IMR-90 (cell line): ENCODE data around the gene FBRS. TPM values are rescaled to one million over a fixed set of nuclear protein-coding genes. Genes with fewer than 3 reads are reported as not detected.

ENCODE experiments used
- ATAC-seq: fragments of 200-7000 bp; cut with Tn5 transposase; 2 replicates; pipeline ENCODE4 v1.9.1; 2020; ENCODE audit warnings: low read depth, mild to moderate bottlenecking, moderate library complexity
- BruUV-seq: library from RNA; stranded (reverse); fragments of 400-500 nt; replicated peaks from 2 replicates; lab custom pipeline; 2021; lab: Mats Ljungman, UMichigan
- CTCF ChIA-PET: fragments of 300-600 bp; formaldehyde crosslinking; extraction: SDS; loops from one replicate; lab custom pipeline; 2021; ENCODE audit warnings: antibody characterized with exemption; lab: Yijun Ruan, JAX
- POLR2A ChIA-PET: fragments of 300-600 bp; sonication (Branson Sonifier 250); formaldehyde crosslinking; loops from one replicate; lab custom pipeline; 2022; ENCODE audit warnings: antibody characterized with exemption; ENCODE audit not compliant: unreplicated experiment; lab: Charles Lee
- DNase-seq: peaks from one replicate; pipeline ENCODE4 v3.0.0; 2013
- H2AFZ ChIP-seq: replicated peaks from 2 replicates; pipeline ENCODE3; 2013; ENCODE audit warnings: low read length, mild to moderate bottlenecking; ENCODE audit not compliant: poor library complexity
- H2AK5ac ChIP-seq: 2 replicates; pipeline ENCODE4 v1.6.1; 2013; ENCODE audit warnings: low read depth, low read length, inconsistent platforms
- H2AK9ac ChIP-seq: replicated peaks from 2 replicates; pipeline ENCODE3; 2013; ENCODE audit warnings: mild to moderate bottlenecking, low read depth, low read length, moderate library complexity; ENCODE audit not compliant: poor library complexity
- H2BK120ac ChIP-seq: 2 replicates; pipeline ENCODE4 v1.6.1; 2013; ENCODE audit warnings: low read depth, low read length, inconsistent platforms
- H2BK15ac ChIP-seq: 3 replicates; pipeline ENCODE4 v1.6.1; 2013; ENCODE audit warnings: low read depth, low read length, inconsistent platforms
- H2BK20ac ChIP-seq: 2 replicates; pipeline ENCODE4 v1.6.1; 2013; ENCODE audit warnings: low read depth, mild to moderate bottlenecking, inconsistent platforms, low read length, moderate library complexity
- H2BK5ac ChIP-seq: 2 replicates; pipeline ENCODE4 v1.6.1; 2013; ENCODE audit warnings: mild to moderate bottlenecking, low read depth, low read length, inconsistent platforms; ENCODE audit not compliant: poor library complexity, severe bottlenecking
- H3K14ac ChIP-seq: replicated peaks from 2 replicates; pipeline ENCODE4 v1.6.1; 2013; ENCODE audit warnings: low read depth, low read length, inconsistent platforms
- H3K18ac ChIP-seq: 2 replicates; pipeline ENCODE4 v1.6.1; 2013; ENCODE audit warnings: low read depth, low read length, control low read depth
- H3K23ac ChIP-seq: 2 replicates; pipeline ENCODE4 v1.6.1; 2013; ENCODE audit warnings: low read depth, low read length, inconsistent platforms
- H3K27ac ChIP-seq: 2 replicates; pipeline ENCODE4 v1.5.1; 2013; ENCODE audit warnings: mild to moderate bottlenecking, control low read depth, low read length; ENCODE audit not compliant: insufficient read depth
- H3K27me3 ChIP-seq: 2 replicates; pipeline ENCODE4 v1.6.1; 2013; ENCODE audit warnings: low read length; ENCODE audit not compliant: control insufficient read depth, insufficient read depth
- H3K36me3 ChIP-seq: 2 replicates; pipeline ENCODE4 v1.6.1; 2013; ENCODE audit warnings: low read length, mixed read lengths; ENCODE audit not compliant: control insufficient read depth, insufficient read depth
- H3K4ac ChIP-seq: 2 replicates; pipeline ENCODE4 v1.6.1; 2013; ENCODE audit warnings: low read depth, low read length, inconsistent platforms
- H3K4me1 ChIP-seq: 2 replicates; pipeline ENCODE4 v1.6.1; 2013; ENCODE audit warnings: low read length, mixed read lengths; ENCODE audit not compliant: control insufficient read depth, insufficient read depth
- H3K4me2 ChIP-seq: 2 replicates; pipeline ENCODE4 v1.6.1; 2013; ENCODE audit warnings: low read depth, mild to moderate bottlenecking, control low read depth, low read length, moderate library complexity
- H3K4me3 ChIP-seq: 2 replicates; pipeline ENCODE4 v1.5.1; 2013; ENCODE audit warnings: low read depth, mild to moderate bottlenecking, control low read depth, low read length, moderate library complexity; ENCODE audit not compliant: insufficient read depth
- H3K56ac ChIP-seq: 2 replicates; pipeline ENCODE4 v1.6.1; 2013; ENCODE audit warnings: low read length, inconsistent platforms; ENCODE audit not compliant: insufficient read depth; ENCODE audit errors: extremely low read depth
- H3K79me1 ChIP-seq, 2 experiments: 2 replicates each; pipeline ENCODE4 v1.6.1; 2013; ENCODE audit warnings: low read length in 2 of 2, inconsistent platforms in 1 of 2, low read depth in 1 of 2
- H3K9ac ChIP-seq: 2 replicates; pipeline ENCODE4 v1.6.1; 2013; ENCODE audit warnings: low read depth, low read length, control low read depth
- H3K9me1 ChIP-seq: 2 replicates; pipeline ENCODE4 v1.6.1; 2013; ENCODE audit warnings: low read length, inconsistent platforms; ENCODE audit not compliant: insufficient read depth
- H3K9me3 ChIP-seq: 2 replicates; pipeline ENCODE4 v1.6.1; 2013; ENCODE audit warnings: low read length; ENCODE audit not compliant: control insufficient read depth, insufficient read depth
- H4K20me1 ChIP-seq: 2 replicates; pipeline ENCODE4 v1.6.1; 2013; ENCODE audit warnings: low read length, inconsistent platforms; ENCODE audit not compliant: insufficient read depth
- H4K5ac ChIP-seq: 2 replicates; pipeline ENCODE4 v1.6.1; 2013; ENCODE audit warnings: mild to moderate bottlenecking, low read depth, low read length, control low read depth
- H4K8ac ChIP-seq, 2 experiments: 2 replicates each; pipeline ENCODE4 v1.6.1; 2013; ENCODE audit warnings: low read depth in 2 of 2, low read length in 2 of 2, control low read depth in 1 of 2, inconsistent platforms in 1 of 2
- H4K91ac ChIP-seq: 2 replicates; pipeline ENCODE4 v1.6.1; 2013; ENCODE audit warnings: low read depth, low read length, inconsistent platforms; ENCODE audit not compliant: insufficient read depth
- BHLHE40 ChIP-seq: fragments of 150-350 bp; IDR thresholded peaks from 2 replicates; pipeline ENCODE4 v1.6.1; 2016; ENCODE audit warnings: mild to moderate bottlenecking, low read depth, low read length
- FOS ChIP-seq: fragments of 150-350 bp; IDR thresholded peaks from 2 replicates; pipeline ENCODE4 v1.6.1; 2016; ENCODE audit warnings: low read depth, low read length
- MAFK ChIP-seq: IDR thresholded peaks from 2 replicates; pipeline ENCODE4 v1.6.1; 2012; ENCODE audit warnings: low read depth, low read length, improper control_type of control experiment
- MAZ ChIP-seq: IDR thresholded peaks from 2 replicates; pipeline ENCODE4 v1.6.1; 2012; ENCODE audit warnings: low read depth, mild to moderate bottlenecking, low read length, improper control_type of control experiment, moderate library complexity, borderline replicate concordance
- MXI1 ChIP-seq: IDR thresholded peaks from 2 replicates; pipeline ENCODE4 v1.6.1; 2012; ENCODE audit warnings: low read depth, mild to moderate bottlenecking, low read length, moderate library complexity, borderline replicate concordance
- NFE2L2 ChIP-seq: fragments of 150-350 bp; IDR thresholded peaks from 2 replicates; pipeline ENCODE4 v1.6.1; 2016; ENCODE audit warnings: low read depth, mild to moderate bottlenecking, low read length
- RAD21 ChIP-seq: IDR thresholded peaks from 2 replicates; pipeline ENCODE4 v1.6.1; 2012; ENCODE audit warnings: low read length, improper control_type of control experiment
- RCOR1 ChIP-seq: IDR thresholded peaks from 2 replicates; pipeline ENCODE4 v1.6.1; 2012; ENCODE audit warnings: mild to moderate bottlenecking, low read length, improper control_type of control experiment; ENCODE audit not compliant: insufficient replicate concordance
- SMC3 ChIP-seq: fragments of 150-350 bp; IDR thresholded peaks from 2 replicates; pipeline ENCODE4 v1.6.1; 2016; ENCODE audit warnings: low read depth, mild to moderate bottlenecking, antibody characterized with exemption, low read length, moderate library complexity
- WGBS, 2 experiments: methylation state at CpG; one replicate each; pipeline versions ENCODE4 v1.1.5 to v1.1.7; 2013; ENCODE audit warnings: missing lambda C conversion rate in 2 of 2; ENCODE audit not compliant: insufficient read length in 1 of 2; ENCODE audit errors: extremely low coverage in 2 of 2; 5-methylcytosine and 5-hydroxymethylcytosine counted together
- dilution Hi-C: fragments of 300-500 bp; cut with HindIII; formaldehyde crosslinking; loops from one replicate; pipeline ENCODE4 v1.14.3; 2018; ENCODE audit warnings: low sequenced_read_pairs; ENCODE audit not compliant: unreplicated experiment
- in situ Hi-C: fragments of 300-500 bp; cut with MboI; formaldehyde crosslinking; loops from 3 replicates; pipeline ENCODE4 v1.14.3; 2019; ENCODE audit warnings: low sequenced_read_pairs, inconsistent platforms, mixed read lengths
- intact Hi-C: fragments of 100-400 bp; cut with micrococcal nuclease; formaldehyde crosslinking; loops from 2 replicates; pipeline ENCODE4 v1.10.0; 2022
- polyA plus RNA-seq, 3 experiments: library from polyadenylated mRNA; depleted of rRNA; stranded (reverse); fragments of >200 nt; gene quantifications; 2 replicates each; pipeline ENCODE4 v1.2.3, GENCODE V29; 2012; ENCODE audit warnings: low replicate concordance in 1 of 3
- total RNA-seq: library from RNA; depleted of rRNA; stranded (reverse); fragments of >200 nt; gene quantifications from 2 replicates; pipeline ENCODE4 v1.2.3, GENCODE V29; 2012
- TF ChIP-seq, protein P1 (sequence below): conservative IDR thresholded peaks from 2 replicates; pipeline ENCODE4 v1.5.1; 2012; ENCODE audit warnings: mild to moderate bottlenecking, low read depth, low read length, improper control_type of control experiment
- TF ChIP-seq, protein P2 (sequence below): fragments of 150-350 bp; IDR thresholded peaks from 2 replicates; pipeline ENCODE4 v1.6.1; 2016; ENCODE audit warnings: low read depth, mild to moderate bottlenecking, low read length, moderate library complexity, borderline replicate concordance

The FBRS gene
- total and polyA plus RNA-seq, 2 of the 4 experiments (the other 2 are of a cell fraction), result 2.0 to 22.4 TPM

DNA sequence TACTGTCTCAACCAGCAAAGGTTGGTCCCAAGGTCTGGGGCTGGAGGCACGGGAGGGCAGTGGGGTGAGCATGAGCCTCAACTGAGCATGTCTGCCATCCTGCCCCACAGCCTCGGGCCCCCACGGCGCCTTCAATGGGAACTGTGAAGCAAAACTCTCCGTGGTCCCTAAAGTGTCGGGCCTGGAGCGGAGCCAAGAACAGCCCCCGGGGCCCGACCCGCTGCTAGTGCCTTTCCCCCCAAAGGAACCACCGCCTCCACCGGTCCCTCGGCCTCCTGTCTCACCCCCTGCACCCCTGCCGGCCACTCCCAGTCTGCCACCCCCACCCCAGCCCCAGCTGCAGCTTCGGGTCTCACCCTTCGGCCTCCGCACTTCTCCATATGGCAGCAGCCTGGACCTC, 4.2 kb downstream of the FBRS start:
- H3K36me3 ChIP-seq, result peaks cover 61% of the 10 kb centered on the region
- in situ Hi-C loops (no loop called here), dilution Hi-C loops (no loop called here), intact Hi-C loops (no loop called here)
- ChIA-PET CTCF (no interaction called here), POLR2A (no interaction called here)
- H2BK5ac ChIP-seq, result no peak overlapping the region
- no peak overlapping the region for H2AK9ac ChIP-seq
- TF ChIP-seq BHLHE40, result no peak
- no peak for TF ChIP-seq SMC3
- no peak for TF ChIP-seq MAZ
- TF ChIP-seq, protein P1, sequence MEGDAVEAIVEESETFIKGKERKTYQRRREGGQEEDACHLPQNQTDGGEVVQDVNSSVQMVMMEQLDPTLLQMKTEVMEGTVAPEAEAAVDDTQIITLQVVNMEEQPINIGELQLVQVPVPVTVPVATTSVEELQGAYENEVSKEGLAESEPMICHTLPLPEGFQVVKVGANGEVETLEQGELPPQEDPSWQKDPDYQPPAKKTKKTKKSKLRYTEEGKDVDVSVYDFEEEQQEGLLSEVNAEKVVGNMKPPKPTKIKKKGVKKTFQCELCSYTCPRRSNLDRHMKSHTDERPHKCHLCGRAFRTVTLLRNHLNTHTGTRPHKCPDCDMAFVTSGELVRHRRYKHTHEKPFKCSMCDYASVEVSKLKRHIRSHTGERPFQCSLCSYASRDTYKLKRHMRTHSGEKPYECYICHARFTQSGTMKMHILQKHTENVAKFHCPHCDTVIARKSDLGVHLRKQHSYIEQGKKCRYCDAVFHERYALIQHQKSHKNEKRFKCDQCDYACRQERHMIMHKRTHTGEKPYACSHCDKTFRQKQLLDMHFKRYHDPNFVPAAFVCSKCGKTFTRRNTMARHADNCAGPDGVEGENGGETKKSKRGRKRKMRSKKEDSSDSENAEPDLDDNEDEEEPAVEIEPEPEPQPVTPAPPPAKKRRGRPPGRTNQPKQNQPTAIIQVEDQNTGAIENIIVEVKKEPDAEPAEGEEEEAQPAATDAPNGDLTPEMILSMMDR, result no peak
- TF ChIP-seq, protein P2, sequence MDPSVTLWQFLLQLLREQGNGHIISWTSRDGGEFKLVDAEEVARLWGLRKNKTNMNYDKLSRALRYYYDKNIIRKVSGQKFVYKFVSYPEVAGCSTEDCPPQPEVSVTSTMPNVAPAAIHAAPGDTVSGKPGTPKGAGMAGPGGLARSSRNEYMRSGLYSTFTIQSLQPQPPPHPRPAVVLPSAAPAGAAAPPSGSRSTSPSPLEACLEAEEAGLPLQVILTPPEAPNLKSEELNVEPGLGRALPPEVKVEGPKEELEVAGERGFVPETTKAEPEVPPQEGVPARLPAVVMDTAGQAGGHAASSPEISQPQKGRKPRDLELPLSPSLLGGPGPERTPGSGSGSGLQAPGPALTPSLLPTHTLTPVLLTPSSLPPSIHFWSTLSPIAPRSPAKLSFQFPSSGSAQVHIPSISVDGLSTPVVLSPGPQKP, result no peak
- no peak for TF ChIP-seq RAD21
- TF ChIP-seq MAFK, result no peak
- no peak for TF ChIP-seq MXI1
- TF ChIP-seq RCOR1, result no peak
- TF ChIP-seq FOS, result no peak
- no peak for TF ChIP-seq NFE2L2
- H2AK5ac ChIP-seq, result no peak overlapping the region
- no peak overlapping the region for H3K14ac ChIP-seq
- H3K27ac ChIP-seq, result no peak overlapping the region
- no peak overlapping the region for H4K91ac ChIP-seq
- no peak overlapping the region for H4K8ac ChIP-seq
- peaks cover 45 to 67% of the 10 kb centered on the region in 2 experiments for H3K79me1 ChIP-seq
- H4K5ac ChIP-seq, result no peak overlapping the region
- ATAC-seq (no peak), DNase-seq (no peak)
- no peak overlapping the region for H3K18ac ChIP-seq
- WGBS, 2 experiments, result 92% methylated on average over 7 of the region's 17 CpGs; no CpG with 5 or more reads in 1 of the 2 experiments
- H3K56ac ChIP-seq, result no peak overlapping the region
- no peak overlapping the region for H2BK15ac ChIP-seq
- H3K23ac ChIP-seq, result no peak overlapping the region
- no peak overlapping the region for H3K9ac ChIP-seq
- H3K4me1 ChIP-seq, result peaks cover 9% of the 10 kb centered on the region; the same call in 1 of the 2 replicates
- no peak overlapping the region for H3K4me3 ChIP-seq
- no peak overlapping the region for H3K4me2 ChIP-seq
- H2BK20ac ChIP-seq, result no peak overlapping the region
- H3K9me3 ChIP-seq, result no peaks in the 10 kb centered on the region
- H2AFZ ChIP-seq, result no peak overlapping the region
- H4K20me1 ChIP-seq, result peaks cover 57% of the 10 kb centered on the region
- BruUV-seq, result no TSS peak
- no peaks in the 10 kb centered on the region for H3K27me3 ChIP-seq
- H3K9me1 ChIP-seq, result peaks cover 10% of the 10 kb centered on the region; the same call in 1 of the 2 replicates
- H3K4ac ChIP-seq, result no peak overlapping the region
- H2BK120ac ChIP-seq, result no peak overlapping the region
